Endothelial cell of umbilical vein (primary cell): ENCODE data around the gene ADAM10.

Source experiments
- CTCF ChIP-seq, 2 donors: IDR thresholded peaks; 1 replicate in 1 of 2; 2 replicates in 1 of 2; pipeline ENCODE4 v1.5.1; 2011; ENCODE audit warnings: low read length in 2 of 2, mild to moderate bottlenecking in 2 of 2, moderate library complexity in 2 of 2, control low read depth in 1 of 2, inconsistent platforms in 1 of 2, low read depth in 1 of 2; ENCODE audit not compliant: insufficient read depth in 1 of 2; ENCODE audit errors: extremely low read depth in 1 of 2
- EZH2 ChIP-seq: IDR thresholded peaks from 2 replicates; pipeline ENCODE4 v1.6.1; 2012; ENCODE audit warnings: borderline replicate concordance, low read depth, mild to moderate bottlenecking, moderate library complexity, low read length, inconsistent platforms; ENCODE audit not compliant: severe bottlenecking
- GATA2 ChIP-seq: IDR thresholded peaks from 2 replicates; pipeline ENCODE4 v1.7.0; 2011; ENCODE audit warnings: low read depth, mild to moderate bottlenecking, moderate library complexity, mixed read lengths, low read length; ENCODE audit not compliant: insufficient read length, insufficient read depth
- JUN ChIP-seq: IDR thresholded peaks from 2 replicates; pipeline ENCODE4 v1.6.1; 2011; ENCODE audit warnings: borderline replicate concordance, low read depth; ENCODE audit not compliant: insufficient read length, insufficient read depth
- MAX ChIP-seq: IDR thresholded peaks from 2 replicates; pipeline ENCODE4 v1.6.1; 2011; ENCODE audit not compliant: insufficient read depth, insufficient read length
- MYC ChIP-seq: IDR thresholded peaks from one replicate; pipeline ENCODE4 v1.6.1; 2011; ENCODE audit warnings: mild to moderate bottlenecking, low read depth, low read length
- POLR2A ChIP-seq: IDR thresholded peaks from 2 replicates; pipeline ENCODE4 v1.6.1; 2012; ENCODE audit warnings: low read depth, mild to moderate bottlenecking, control low read depth, low read length
- POLR2AphosphoS5 ChIP-seq: IDR thresholded peaks from 2 replicates; pipeline ENCODE4 v1.6.1; 2012; ENCODE audit warnings: low read depth, mild to moderate bottlenecking, control low read depth, low read length, moderate library complexity; ENCODE audit not compliant: insufficient read depth

DNA sequence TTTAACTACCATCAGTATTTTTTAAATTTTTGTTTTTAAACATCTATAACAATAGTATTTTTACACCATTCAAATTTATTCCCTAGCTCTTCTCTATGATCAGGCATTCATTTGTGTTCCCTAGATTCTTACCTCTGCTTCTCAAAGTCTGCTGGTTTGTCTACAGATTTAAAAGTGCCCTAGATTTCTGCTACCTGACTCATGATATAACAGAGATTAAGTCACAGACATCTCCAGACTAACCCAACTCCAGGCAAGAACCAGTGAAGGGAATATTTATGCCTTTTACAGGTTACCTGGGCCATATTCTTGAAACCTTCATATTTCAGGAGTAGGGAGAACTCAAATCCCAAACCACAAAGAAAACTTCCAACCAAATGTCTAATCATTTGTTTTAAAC, 38.8 kb downstream of the ADAM10 start:
- TF ChIP-seq JUN (no peak), CTCF (IDR thresholded peaks at IDR 0.05; ENCODE audit: extremely low read depth in 1 of 2, insufficient read depth in 1 of 2, low read depth in 1 of 2, low read length in 2 of 2) (no peak), EZH2 (no peak), MYC (no peak), POLR2A (no peak), GATA2 (no peak), MAX (no peak), POLR2AphosphoS5 (no peak)
